ENCODE measurements around the gene APOF. TPM values are rescaled to one million over a fixed set of nuclear protein-coding genes. Genes with fewer than 3 reads are reported as not detected.
"Not testable (repeated sequence)": the region's sequence is repeated elsewhere in the genome, so short reads cannot be mapped to it uniquely, and the experiment has no call there.

The APOF gene
- total RNA-seq, 2 donors from 2014 or later = not detected

GRCh38 chr12:56348776-56349175 is 13.9 kb downstream of the APOF start:
- H3K4me3 Mint-ChIP-seq = no peak overlapping the region
- H3K9ac ChIP-seq (ENCODE audit: extremely low read depth, low read length, poor library complexity, severe bottlenecking) = no peak overlapping the region
- H3K27ac Mint-ChIP-seq = no peak overlapping the region
- no peak overlapping the region for H3K4me3 ChIP-seq (ENCODE audit: low read length)
- no peaks in the 10 kb centered on the region for H3K9me3 Mint-ChIP-seq
- no peaks in the 10 kb centered on the region for H3K9me3 ChIP-seq (ENCODE audit: control insufficient read depth, low read length)
- H3K27ac ChIP-seq (ENCODE audit: low read depth, low read length) = no peak overlapping the region
- no peaks in the 10 kb centered on the region for H3K27me3 Mint-ChIP-seq (ENCODE audit: insufficient read depth)
- 95 to 100% methylated on average over 2 to 5 of the region's 5 CpGs for WGBS, 2 experiments (ENCODE audit: insufficient coverage in 1 of 2, insufficient read length in 1 of 2)
- no peaks in the 10 kb centered on the region for H3K27me3 ChIP-seq (ENCODE audit: control insufficient read depth, insufficient read depth, low read length, poor library complexity, severe bottlenecking)
- peaks cover 68% of the 10 kb centered on the region for H3K36me3 Mint-ChIP-seq (ENCODE audit: low read depth)
- peaks cover 73% of the 10 kb centered on the region for H3K36me3 ChIP-seq (ENCODE audit: control insufficient read depth, insufficient read depth, low read length)
- no peak for TF ChIP-seq CTCF (conservative IDR thresholded peaks at IDR 0.05)
- no peak for DNase-seq
- H3K4me1 Mint-ChIP-seq = no peaks in the 10 kb centered on the region
- H3K4me1 ChIP-seq (ENCODE audit: control insufficient read depth, insufficient read depth, low read length) = no peaks in the 10 kb centered on the region

- not testable (repeated sequence) for H3K4me1 Mint-ChIP-seq; H3K27me3 ChIP-seq (ENCODE audit: control insufficient read depth, insufficient read depth, low read length, poor library complexity, severe bottlenecking); H3K4me3 ChIP-seq (ENCODE audit: low read length); H3K9me3 Mint-ChIP-seq; H3K4me3 Mint-ChIP-seq; H3K27ac ChIP-seq (ENCODE audit: low read depth, low read length); H3K9ac ChIP-seq (ENCODE audit: extremely low read depth, low read length, poor library complexity, severe bottlenecking); H3K27me3 Mint-ChIP-seq (ENCODE audit: insufficient read depth); H3K4me1 ChIP-seq (ENCODE audit: control insufficient read depth, insufficient read depth, low read length); DNase-seq; H3K9me3 ChIP-seq (ENCODE audit: control insufficient read depth, low read length)
- WGBS, 2 experiments (ENCODE audit: insufficient coverage in 1 of 2, insufficient read length in 1 of 2) = 91 to 92% methylated on average over 7 to 9 of the region's 9 CpGs
- peaks cover 76% of the 10 kb centered on the region for H3K36me3 ChIP-seq (ENCODE audit: control insufficient read depth, insufficient read depth, low read length)
- H3K27ac Mint-ChIP-seq = peak overlapping the region; percentile 72
- H3K36me3 Mint-ChIP-seq (ENCODE audit: low read depth) = peaks cover 76% of the 10 kb centered on the region
Observed at GRCh38 chr12:56347255-56347654, 15.4 kb downstream of the APOF start.

- DNase-seq = peak; percentile 86
- no peaks in the 10 kb centered on the region for H3K9me3 Mint-ChIP-seq
Observed at GRCh38 chr12:56346675-56347074, 16.0 kb downstream of the APOF start.

GRCh38 chr12:56342290-56342689 is 20.4 kb downstream of the APOF start:
- H3K27ac Mint-ChIP-seq; H3K27me3 Mint-ChIP-seq (ENCODE audit: insufficient read depth); H3K9me3 Mint-ChIP-seq; H3K4me1 ChIP-seq (ENCODE audit: control insufficient read depth, insufficient read depth, low read length); H3K9ac ChIP-seq (ENCODE audit: extremely low read depth, low read length, poor library complexity, severe bottlenecking); H3K27me3 ChIP-seq (ENCODE audit: control insufficient read depth, insufficient read depth, low read length, poor library complexity, severe bottlenecking); H3K27ac ChIP-seq (ENCODE audit: low read depth, low read length); DNase-seq; H3K4me3 ChIP-seq (ENCODE audit: low read length); H3K4me3 Mint-ChIP-seq; H3K9me3 ChIP-seq (ENCODE audit: control insufficient read depth, low read length): not testable (repeated sequence)
- WGBS, 2 experiments (ENCODE audit: insufficient coverage in 1 of 2, insufficient read length in 1 of 2) = 93 to 96% methylated on average over 2 of the region's 2 CpGs
- peaks cover 40% of the 10 kb centered on the region for H3K36me3 ChIP-seq (ENCODE audit: control insufficient read depth, insufficient read depth, low read length)
- peaks cover 38% of the 10 kb centered on the region for H3K36me3 Mint-ChIP-seq (ENCODE audit: low read depth)
- H3K4me1 Mint-ChIP-seq = peaks cover 15% of the 10 kb centered on the region

More at GRCh38 chr12:56346675-56347074, 16.0 kb downstream of the APOF start:
- no peaks in the 10 kb centered on the region for H3K4me1 ChIP-seq (ENCODE audit: control insufficient read depth, insufficient read depth, low read length)
- H3K9me3 ChIP-seq (ENCODE audit: control insufficient read depth, low read length) = no peaks in the 10 kb centered on the region
- Mint-ChIP-seq H3K4me1 (no peaks in the 10 kb centered on the region), H3K27me3 (ENCODE audit: insufficient read depth) (no peaks in the 10 kb centered on the region), H3K4me3 (no peak overlapping the region), H3K36me3 (ENCODE audit: low read depth) (peaks cover 76% of the 10 kb centered on the region), H3K27ac (peak overlapping the region; percentile 72)
- peaks cover 77% of the 10 kb centered on the region for H3K36me3 ChIP-seq (ENCODE audit: control insufficient read depth, insufficient read depth, low read length)
- no peak overlapping the region for H3K9ac ChIP-seq (ENCODE audit: extremely low read depth, low read length, poor library complexity, severe bottlenecking)
- peak; percentile 56 for TF ChIP-seq CTCF (conservative IDR thresholded peaks at IDR 0.05)
- 92% methylated on average over 6 to 7 of the region's 7 CpGs for WGBS, 2 experiments (ENCODE audit: insufficient coverage in 1 of 2, insufficient read length in 1 of 2)
- no peaks in the 10 kb centered on the region for H3K27me3 ChIP-seq (ENCODE audit: control insufficient read depth, insufficient read depth, low read length, poor library complexity, severe bottlenecking)
- H3K4me3 ChIP-seq (ENCODE audit: low read length) = no peak overlapping the region
- no peak overlapping the region for H3K27ac ChIP-seq (ENCODE audit: low read depth, low read length)
